ENCODE data around the gene LYL1.

The LYL1 gene

GRCh38 chr19:13099073-13099999, 3.3 kb downstream of the LYL1 start:
- no peak for TF ChIP-seq CTCF (IDR thresholded peaks at IDR 0.05; ENCODE audit: low read depth, low read length)
- in situ Hi-C loops (cut with HindIII; ENCODE audit: low sequenced_read_pairs), result no loop called here
- DNase-seq (ENCODE audit: low read depth, low spot score), result no peak
- H3K4me3 ChIP-seq (ENCODE audit: low read depth, low read length), result no peak overlapping the region

- no peak for TF ChIP-seq CTCF (IDR thresholded peaks at IDR 0.05; ENCODE audit: low read depth, low read length)
- no peak overlapping the region for H3K4me3 ChIP-seq (ENCODE audit: low read depth, low read length)
- DNase-seq (ENCODE audit: low read depth, low spot score), result peak; percentile 67
- in situ Hi-C loops (cut with HindIII; ENCODE audit: low sequenced_read_pairs), result no loop called here
Measured at GRCh38 chr19:13098277-13099072, 4.2 kb downstream of the LYL1 start.

- in situ Hi-C loops (cut with HindIII; ENCODE audit: low sequenced_read_pairs), result no loop called here
- no peak for DNase-seq (ENCODE audit: low read depth, low spot score)
- no peak overlapping the region for H3K4me3 ChIP-seq (ENCODE audit: low read depth, low read length)
- TF ChIP-seq CTCF (IDR thresholded peaks at IDR 0.05; ENCODE audit: low read depth, low read length), result no peak
Measured at GRCh38 chr19:13097463-13098258, 5.0 kb downstream of the LYL1 start.

- no peak overlapping the region for H3K4me3 ChIP-seq (ENCODE audit: low read depth, low read length)
- TF ChIP-seq CTCF (IDR thresholded peaks at IDR 0.05; ENCODE audit: low read depth, low read length), result no peak
- in situ Hi-C loops (cut with HindIII; ENCODE audit: low sequenced_read_pairs), result no loop called here
- DNase-seq (ENCODE audit: low read depth, low spot score), result no peak
Measured at GRCh38 chr19:13097033-13097462, 5.6 kb downstream of the LYL1 start.

GRCh38 chr19:13095934-13096927, 6.4 kb downstream of the LYL1 start:
- DNase-seq (ENCODE audit: low read depth, low spot score), result no peak
- in situ Hi-C loops (cut with HindIII; ENCODE audit: low sequenced_read_pairs), result no loop called here
- TF ChIP-seq CTCF (IDR thresholded peaks at IDR 0.05; ENCODE audit: low read depth, low read length), result no peak
- H3K4me3 ChIP-seq (ENCODE audit: low read depth, low read length), result no peak overlapping the region

All from astrocyte of the spinal cord (primary cell).